ENCODE data around the gene GALNT2.

GRCh38 chr1:230215031-230215430 is 148.0 kb downstream of the GALNT2 start:
- TF ChIP-seq, protein P1, sequence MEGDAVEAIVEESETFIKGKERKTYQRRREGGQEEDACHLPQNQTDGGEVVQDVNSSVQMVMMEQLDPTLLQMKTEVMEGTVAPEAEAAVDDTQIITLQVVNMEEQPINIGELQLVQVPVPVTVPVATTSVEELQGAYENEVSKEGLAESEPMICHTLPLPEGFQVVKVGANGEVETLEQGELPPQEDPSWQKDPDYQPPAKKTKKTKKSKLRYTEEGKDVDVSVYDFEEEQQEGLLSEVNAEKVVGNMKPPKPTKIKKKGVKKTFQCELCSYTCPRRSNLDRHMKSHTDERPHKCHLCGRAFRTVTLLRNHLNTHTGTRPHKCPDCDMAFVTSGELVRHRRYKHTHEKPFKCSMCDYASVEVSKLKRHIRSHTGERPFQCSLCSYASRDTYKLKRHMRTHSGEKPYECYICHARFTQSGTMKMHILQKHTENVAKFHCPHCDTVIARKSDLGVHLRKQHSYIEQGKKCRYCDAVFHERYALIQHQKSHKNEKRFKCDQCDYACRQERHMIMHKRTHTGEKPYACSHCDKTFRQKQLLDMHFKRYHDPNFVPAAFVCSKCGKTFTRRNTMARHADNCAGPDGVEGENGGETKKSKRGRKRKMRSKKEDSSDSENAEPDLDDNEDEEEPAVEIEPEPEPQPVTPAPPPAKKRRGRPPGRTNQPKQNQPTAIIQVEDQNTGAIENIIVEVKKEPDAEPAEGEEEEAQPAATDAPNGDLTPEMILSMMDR (IDR thresholded peaks at IDR 0.05), result peak in 5 of 6 experiments; percentile 33 to 60 (median 38)
- no peak for TF ChIP-seq POLR2A (IDR thresholded peaks at IDR 0.05)

Data from adrenal gland (tissue), 5 donors.